Stimulated activated CD8-positive, alpha-beta memory T cell treated with anti-CD3 and anti-CD28 coated beads, Interleukin-4, amount 100 ng/mL, for 24 hours (primary cell): ENCODE data around the gene OSTF1.

Experiments
- DNase-seq: peaks from one replicate; pipeline ENCODE4 v3.0.0-alpha.2; 2020; ENCODE audit warnings: low read depth

OSTF1 gene

GRCh38 chr9:75121914-75122558 is 33.7 kb downstream of the OSTF1 start:
- no peak for DNase-seq

DNA sequence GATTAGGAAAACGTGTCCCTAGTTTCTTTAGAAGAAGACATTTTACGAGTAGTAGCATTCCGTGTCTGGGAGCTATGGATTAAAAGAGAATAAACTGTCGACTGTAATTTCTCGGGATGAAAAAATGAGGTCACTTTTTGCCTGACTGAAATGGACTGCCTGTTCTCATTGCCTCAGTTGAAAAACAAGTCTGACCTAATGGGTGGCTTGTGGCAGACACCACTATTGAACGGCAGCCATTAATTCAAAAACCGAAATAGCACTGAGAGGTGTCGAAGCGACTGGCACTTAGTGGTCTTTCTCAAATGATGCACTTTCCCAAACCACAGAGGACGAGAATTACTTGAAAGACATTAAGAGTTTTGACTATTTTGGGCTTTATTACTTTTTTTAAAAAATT is 35.4 kb downstream of the OSTF1 start:
- no peak for DNase-seq

DNA sequence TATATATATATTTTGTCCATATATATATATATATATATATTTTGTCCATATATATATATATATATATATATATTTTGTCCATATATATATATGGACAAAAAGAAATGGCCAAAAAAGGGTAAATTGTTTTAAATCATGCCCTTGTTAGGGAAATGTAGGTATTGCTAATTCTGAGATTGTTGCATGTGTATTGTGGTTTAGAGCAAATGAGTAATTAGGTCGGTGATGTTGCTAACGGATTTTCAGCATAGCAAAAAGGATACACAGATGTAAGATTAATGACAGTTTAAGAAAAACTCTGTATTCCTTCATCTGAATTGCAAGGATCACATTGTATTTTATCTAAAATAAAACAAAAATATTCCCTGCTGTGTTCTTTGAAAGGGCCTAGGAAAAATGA is 40.2 kb downstream of the OSTF1 start:
- DNase-seq, result no peak

DNA sequence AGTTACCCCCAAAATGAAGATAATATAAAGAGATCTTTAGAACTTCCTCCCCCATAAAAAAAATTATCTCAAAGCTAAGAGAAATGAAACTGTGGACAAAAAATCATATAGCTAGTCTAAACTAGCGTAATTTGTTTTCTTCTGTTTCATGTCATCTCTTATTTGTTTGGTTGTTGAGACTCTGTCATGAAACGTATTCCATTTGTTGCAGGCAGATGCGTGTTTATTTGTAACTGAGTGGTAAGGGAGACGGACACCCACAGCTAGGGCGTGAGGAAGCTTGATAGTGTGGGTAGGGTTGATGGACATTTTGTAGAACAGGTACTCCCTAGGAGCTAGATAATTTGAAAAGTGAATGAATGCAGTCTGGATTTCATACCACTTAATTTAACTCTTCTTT is 41.9 kb downstream of the OSTF1 start:
- DNase-seq, result no peak

GRCh38 chr9:75130621-75131230 is 42.4 kb downstream of the OSTF1 start:
- no peak for DNase-seq

DNA sequence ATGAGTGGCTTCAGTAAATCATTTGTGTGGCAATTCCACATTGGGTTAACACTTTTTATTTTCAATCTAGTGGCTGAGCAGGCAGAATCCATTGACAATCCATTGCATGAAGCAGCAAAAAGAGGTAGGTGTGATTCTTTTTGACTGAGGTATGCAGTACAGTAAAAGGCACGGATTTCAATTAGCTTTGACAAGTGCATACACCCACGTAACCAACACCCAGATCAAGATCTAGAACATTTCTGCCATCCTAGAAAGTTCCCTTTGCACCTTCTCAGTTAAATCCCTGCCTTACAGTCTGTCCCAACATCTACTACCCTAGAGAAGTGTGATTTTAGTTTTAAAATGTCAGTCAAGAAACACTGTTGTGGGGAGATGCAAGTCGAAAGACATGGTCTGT is 43.4 kb downstream of the OSTF1 start:
- DNase-seq, result no peak

GRCh38 chr9:75132244-75132643 is 43.9 kb downstream of the OSTF1 start:
- DNase-seq, result no peak

DNA sequence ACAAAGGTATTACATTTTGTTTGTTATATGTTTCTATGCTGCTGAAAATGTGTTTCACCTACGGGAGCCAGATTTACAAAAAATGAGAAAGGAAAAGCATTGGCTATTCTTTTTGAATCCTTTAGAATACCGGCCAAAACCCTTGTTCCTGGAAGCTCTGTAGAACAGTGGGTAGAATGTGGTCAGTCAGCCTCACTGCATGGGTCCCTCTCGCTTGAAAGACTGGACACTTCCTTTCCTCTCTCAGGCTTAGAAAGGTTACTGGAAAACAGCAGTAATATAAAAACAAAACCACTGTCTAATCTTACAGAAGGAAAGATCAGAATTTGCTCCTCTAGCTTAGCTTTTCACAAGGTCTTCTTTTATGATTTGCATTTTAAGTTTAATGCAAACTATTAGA is 45.1 kb downstream of the OSTF1 start:
- no peak for DNase-seq

GRCh38 chr9:75134495-75134894 is 46.2 kb downstream of the OSTF1 start:
- no peak for DNase-seq

GRCh38 chr9:75138260-75139040 is 50.1 kb downstream of the OSTF1 start:
- DNase-seq, result no peak

- no peak for DNase-seq
Measured at GRCh38 chr9:75139201-75139600, 50.9 kb downstream of the OSTF1 start.

DNA sequence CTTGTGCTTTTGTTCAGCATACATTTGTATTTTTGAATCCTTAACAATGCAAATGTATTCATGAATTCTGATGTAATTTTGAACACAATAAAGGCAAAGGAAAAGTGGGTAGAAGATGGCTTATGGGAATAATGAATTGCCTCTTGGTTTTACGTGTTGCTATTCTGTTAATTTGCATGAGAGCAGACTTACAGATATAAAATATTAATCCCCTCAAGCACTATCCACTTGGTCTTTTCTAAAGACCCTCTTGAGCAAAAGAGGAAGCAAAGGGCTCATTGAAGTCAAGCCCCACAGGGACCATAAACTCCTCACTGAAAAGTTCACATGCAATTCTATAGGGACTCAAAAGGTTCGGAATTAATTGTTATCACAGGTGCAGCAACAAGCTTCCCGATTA is 51.9 kb downstream of the OSTF1 start:
- DNase-seq, result no peak

- DNase-seq, result no peak
Measured at GRCh38 chr9:75142202-75142601, 53.9 kb downstream of the OSTF1 start.

DNA sequence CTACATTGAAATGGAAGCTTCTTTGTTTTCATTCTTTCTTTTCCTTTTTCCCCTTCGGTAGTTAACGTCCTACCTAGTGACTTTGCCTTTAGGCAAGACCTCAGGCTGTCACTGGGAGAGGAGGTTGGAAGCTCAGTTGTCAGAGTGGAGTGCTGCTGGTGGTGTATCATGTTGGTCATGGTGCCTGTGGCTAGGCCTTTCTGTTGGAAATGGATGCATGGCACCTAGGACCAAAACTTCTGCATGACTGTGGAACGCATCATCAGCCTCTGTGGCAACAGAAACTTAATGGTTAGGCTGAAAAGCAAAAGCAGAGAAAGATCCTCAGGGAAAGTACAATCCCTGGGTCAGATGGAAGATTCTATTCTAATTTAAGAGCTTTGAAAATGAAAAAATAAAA is 57.9 kb downstream of the OSTF1 start:
- no peak for DNase-seq

DNA sequence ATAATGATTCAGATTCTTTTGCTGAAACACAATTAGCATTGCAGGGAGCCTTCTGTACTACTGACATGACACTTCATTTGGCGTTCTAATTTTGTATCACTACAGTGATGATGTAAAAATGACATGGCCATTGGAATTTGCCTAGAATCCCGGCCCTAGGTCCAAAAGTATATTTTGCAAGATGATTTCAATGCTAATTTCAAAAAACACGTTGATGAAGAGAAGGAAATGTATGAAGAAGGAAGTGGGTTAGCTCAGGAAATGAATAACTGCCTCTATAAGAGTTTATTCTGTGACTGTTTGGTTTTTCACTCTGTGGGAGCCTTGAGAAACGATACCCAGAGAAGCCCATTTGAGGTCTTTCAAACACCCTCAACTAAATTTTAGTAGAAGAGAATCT is 59.3 kb downstream of the OSTF1 start:
- no peak for DNase-seq

GRCh38 chr9:75148561-75148960 is 60.2 kb downstream of the OSTF1 start:
- no peak for DNase-seq

GRCh38 chr9:75149841-75150241 is 61.5 kb downstream of the OSTF1 start:
- no peak for DNase-seq

- no peak for DNase-seq
Measured at GRCh38 chr9:75150512-75150911, 62.2 kb downstream of the OSTF1 start.

GRCh38 chr9:75152416-75152815 is 64.1 kb downstream of the OSTF1 start:
- peak; percentile 24 for DNase-seq

- no peak for DNase-seq
Measured at GRCh38 chr9:75156858-75157257, 68.5 kb downstream of the OSTF1 start.

DNA sequence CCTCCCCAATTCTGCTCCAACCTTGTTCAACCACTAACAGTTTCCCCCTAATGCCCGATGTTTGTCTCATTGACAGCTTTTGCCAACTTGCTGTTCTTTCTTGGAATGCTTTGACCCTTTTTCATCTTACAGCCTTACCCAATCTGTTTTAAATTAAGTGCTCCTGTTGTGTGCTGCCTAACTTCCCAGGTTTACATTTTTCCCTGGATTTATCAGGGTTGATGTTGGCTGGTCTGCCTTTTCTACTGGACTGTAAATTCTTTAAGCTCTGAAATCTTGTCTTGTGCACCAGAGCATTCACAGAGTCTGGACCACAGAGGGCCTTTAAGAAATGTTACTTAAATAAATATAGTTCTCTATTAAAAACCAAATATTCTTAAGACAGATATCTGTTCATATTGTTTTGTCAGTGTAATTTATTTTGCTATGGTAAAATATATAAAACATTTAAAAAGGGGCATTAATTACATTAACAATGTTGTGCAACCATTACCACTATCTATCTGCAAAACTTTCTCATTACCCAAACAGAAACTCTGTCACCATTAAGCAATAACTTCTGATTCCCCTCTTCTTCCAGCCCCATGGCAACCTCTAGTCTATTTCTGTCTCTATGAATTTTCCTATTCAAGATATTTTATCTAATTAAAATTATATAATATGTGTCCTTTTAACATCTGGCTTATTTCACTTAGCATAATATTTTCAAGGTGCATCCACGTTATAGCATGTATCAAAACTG is 73.0 kb downstream of the OSTF1 start:
- no peak for DNase-seq

- no peak for DNase-seq
Measured at GRCh38 chr9:75163764-75164163, 75.5 kb downstream of the OSTF1 start.

DNA sequence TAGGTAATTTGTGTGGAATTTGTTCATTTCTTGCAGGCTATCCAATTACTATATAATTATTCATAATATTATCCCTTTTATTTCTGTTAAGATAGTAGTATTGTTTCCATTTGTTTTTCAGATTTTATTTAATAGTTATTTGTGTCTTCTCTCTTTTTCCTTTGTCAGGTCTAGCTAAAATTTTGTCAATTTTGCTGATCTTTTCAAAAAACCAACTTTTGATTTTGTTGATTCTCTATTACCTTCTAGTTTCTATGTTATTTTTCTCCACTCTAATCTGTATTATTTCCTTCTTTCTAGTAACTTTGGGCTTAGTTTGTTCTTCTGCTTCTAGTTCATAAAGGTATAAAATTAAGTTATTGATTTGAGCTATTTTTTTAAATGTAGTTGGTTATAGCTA is 76.3 kb downstream of the OSTF1 start:
- no peak for DNase-seq
